ENCODE data around the gene KCTD7.
"Not testable (repeated sequence)": the region's sequence is repeated elsewhere in the genome, so short reads cannot be mapped to it uniquely, and the experiment has no call there.

Gene KCTD7

GRCh38 chr7:66604198-66604597 is 24.5 kb upstream of the KCTD7 start:
- Mint-ChIP-seq H3K4me3 (no peak overlapping the region), H3K9me3 (no peaks in the 10 kb centered on the region), H3K4me1 (no peaks in the 10 kb centered on the region), H3K27ac (no peak overlapping the region), H3K27me3 (no peaks in the 10 kb centered on the region), H3K36me3 (no peaks in the 10 kb centered on the region)

GRCh38 chr7:66606540-66607291 is 22.0 kb upstream of the KCTD7 start:
- H3K9me3 Mint-ChIP-seq, H3K4me3 Mint-ChIP-seq, H3K4me1 Mint-ChIP-seq, H3K36me3 Mint-ChIP-seq, H3K27me3 Mint-ChIP-seq, H3K27ac Mint-ChIP-seq: not testable (repeated sequence)

GRCh38 chr7:66609176-66609575 is 19.5 kb upstream of the KCTD7 start:
- Mint-ChIP-seq H3K36me3 (no peaks in the 10 kb centered on the region), H3K4me1 (no peaks in the 10 kb centered on the region), H3K4me3 (no peak overlapping the region), H3K9me3 (no peaks in the 10 kb centered on the region), H3K27me3 (no peaks in the 10 kb centered on the region), H3K27ac (no peak overlapping the region)

GRCh38 chr7:66614596-66614995 is 14.1 kb upstream of the KCTD7 start:
- not testable (repeated sequence) for H3K27me3 Mint-ChIP-seq, H3K9me3 Mint-ChIP-seq, H3K4me1 Mint-ChIP-seq, H3K36me3 Mint-ChIP-seq, H3K27ac Mint-ChIP-seq, H3K4me3 Mint-ChIP-seq

GRCh38 chr7:66615699-66616098 is 13.0 kb upstream of the KCTD7 start:
- Mint-ChIP-seq H3K27me3 (no peaks in the 10 kb centered on the region), H3K4me1 (no peaks in the 10 kb centered on the region), H3K9me3 (no peaks in the 10 kb centered on the region), H3K36me3 (no peaks in the 10 kb centered on the region), H3K27ac (no peak overlapping the region), H3K4me3 (no peak overlapping the region)

- Mint-ChIP-seq H3K27me3 (no peaks in the 10 kb centered on the region), H3K36me3 (no peaks in the 10 kb centered on the region), H3K27ac (no peak overlapping the region), H3K4me3 (no peak overlapping the region), H3K4me1 (no peaks in the 10 kb centered on the region), H3K9me3 (no peaks in the 10 kb centered on the region)
Measured at GRCh38 chr7:66617295-66617694, 11.4 kb upstream of the KCTD7 start.

- not testable (repeated sequence) for H3K36me3 Mint-ChIP-seq, H3K9me3 Mint-ChIP-seq, H3K27me3 Mint-ChIP-seq, H3K4me3 Mint-ChIP-seq, H3K4me1 Mint-ChIP-seq, H3K27ac Mint-ChIP-seq
Measured at GRCh38 chr7:66619341-66619948, 9.2 kb upstream of the KCTD7 start.

GRCh38 chr7:66626331-66626934 is 2.2 kb upstream of the KCTD7 start:
- Mint-ChIP-seq H3K27ac (no peak overlapping the region), H3K4me1 (peaks cover 26% of the 10 kb centered on the region), H3K4me3 (no peak overlapping the region), H3K27me3 (no peaks in the 10 kb centered on the region), H3K9me3 (no peaks in the 10 kb centered on the region), H3K36me3 (no peaks in the 10 kb centered on the region)

GRCh38 chr7:66627151-66627681 is 1.5 kb upstream of the KCTD7 start:
- H3K4me3 Mint-ChIP-seq: peak overlapping the region; percentile 80
- peak overlapping the region; percentile 38 for H3K27ac Mint-ChIP-seq
- H3K9me3 Mint-ChIP-seq: no peaks in the 10 kb centered on the region
- peaks cover 2% of the 10 kb centered on the region for H3K36me3 Mint-ChIP-seq
- peaks cover 33% of the 10 kb centered on the region for H3K4me1 Mint-ChIP-seq
- H3K27me3 Mint-ChIP-seq: no peaks in the 10 kb centered on the region

GRCh38 chr7:66627881-66628360 is 760 bp upstream of the KCTD7 start:
- H3K36me3 Mint-ChIP-seq: peaks cover 2% of the 10 kb centered on the region
- no peaks in the 10 kb centered on the region for H3K9me3 Mint-ChIP-seq
- H3K27me3 Mint-ChIP-seq: no peaks in the 10 kb centered on the region
- H3K4me1 Mint-ChIP-seq: peaks cover 39% of the 10 kb centered on the region
- H3K4me3 Mint-ChIP-seq: peak overlapping the region; percentile 87
- H3K27ac Mint-ChIP-seq: no peak overlapping the region

- H3K36me3 Mint-ChIP-seq: peaks cover 4% of the 10 kb centered on the region
- peak overlapping the region; percentile 56 for H3K27ac Mint-ChIP-seq
- H3K4me1 Mint-ChIP-seq: peaks cover 47% of the 10 kb centered on the region
- H3K9me3 Mint-ChIP-seq: no peaks in the 10 kb centered on the region
- H3K27me3 Mint-ChIP-seq: no peaks in the 10 kb centered on the region
- peak overlapping the region; percentile 62 for H3K4me3 Mint-ChIP-seq
Measured at GRCh38 chr7:66629222-66630062, 761 bp downstream of the KCTD7 start.

- Mint-ChIP-seq H3K4me1 (peaks cover 49% of the 10 kb centered on the region), H3K27ac (peak overlapping the region; percentile 35), H3K4me3 (peak overlapping the region; percentile 77), H3K9me3 (no peaks in the 10 kb centered on the region), H3K27me3 (no peaks in the 10 kb centered on the region), H3K36me3 (peaks cover 6% of the 10 kb centered on the region)
Measured at GRCh38 chr7:66630531-66630930, 1.9 kb downstream of the KCTD7 start.

GRCh38 chr7:66631471-66631870 is 2.8 kb downstream of the KCTD7 start:
- Mint-ChIP-seq H3K4me1 (peaks cover 49% of the 10 kb centered on the region), H3K9me3 (no peaks in the 10 kb centered on the region)

GRCh38 chr7:66634816-66635215 is 6.1 kb downstream of the KCTD7 start:
- peaks cover 11% of the 10 kb centered on the region for H3K36me3 Mint-ChIP-seq
- H3K9me3 Mint-ChIP-seq: no peaks in the 10 kb centered on the region
- peaks cover 39% of the 10 kb centered on the region for H3K4me1 Mint-ChIP-seq
- no peaks in the 10 kb centered on the region for H3K27me3 Mint-ChIP-seq
- H3K27ac Mint-ChIP-seq: peak overlapping the region; percentile 14
- no peak overlapping the region for H3K4me3 Mint-ChIP-seq

More at GRCh38 chr7:66631471-66631870, 2.8 kb downstream of the KCTD7 start:
- Mint-ChIP-seq H3K27me3 (no peaks in the 10 kb centered on the region), H3K4me3 (peak overlapping the region; percentile 77), H3K27ac (peak overlapping the region; percentile 47), H3K36me3 (peaks cover 6% of the 10 kb centered on the region)

- not testable (repeated sequence) for H3K27ac Mint-ChIP-seq, H3K9me3 Mint-ChIP-seq, H3K27me3 Mint-ChIP-seq, H3K4me3 Mint-ChIP-seq
- H3K36me3 Mint-ChIP-seq: peaks cover 17% of the 10 kb centered on the region
- peaks cover 33% of the 10 kb centered on the region for H3K4me1 Mint-ChIP-seq
Measured at GRCh38 chr7:66635322-66635981, 6.8 kb downstream of the KCTD7 start.

Measured in activated naive CD4-positive, alpha-beta T cell treated with anti-CD3 and anti-CD28 coated beads, Interleukin-2, amount 50 U/mL, for 24 hours (primary cell).